Chondrocyte (in vitro differentiated cells): ENCODE results near the gene ZACN. TPM values are rescaled to one million over a fixed set of nuclear protein-coding genes. Genes with fewer than 3 reads are reported as not detected.

Experiments
- DNase-seq: peaks from one replicate; pipeline ENCODE4 v3.0.0; 2021; ENCODE audit warnings: mixed read lengths, low spot score
- H3K27ac Mint-ChIP-seq: one replicate; pipeline ENCODE4 v1.8.0; 2021; ENCODE audit warnings: mild to moderate bottlenecking, moderate library complexity, mixed read lengths; ENCODE audit not compliant: unreplicated experiment
- H3K27me3 Mint-ChIP-seq: 2 replicates; pipeline ENCODE4 v1.8.0; 2021; ENCODE audit warnings: low read depth, mixed read lengths
- H3K36me3 Mint-ChIP-seq: 2 replicates; pipeline ENCODE4 v1.8.0; 2021; ENCODE audit warnings: low read depth, mixed read lengths
- H3K4me1 Mint-ChIP-seq: 2 replicates; pipeline ENCODE4 v1.8.0; 2021; ENCODE audit warnings: low read depth, mild to moderate bottlenecking, mixed read lengths
- H3K4me3 Mint-ChIP-seq: one replicate; pipeline ENCODE4 v1.8.0; 2021; ENCODE audit warnings: mild to moderate bottlenecking, moderate library complexity, mixed read lengths; ENCODE audit not compliant: unreplicated experiment
- H3K9me3 Mint-ChIP-seq: 2 replicates; pipeline ENCODE4 v1.8.0; 2021; ENCODE audit warnings: low read depth, mixed read lengths
- CTCF ChIP-seq: fragments of 200-600 bp; sonication (generic); IDR thresholded peaks from 2 replicates; pipeline ENCODE4 v1.5.0; 2021; ENCODE audit warnings: antibody characterized with exemption, mild to moderate bottlenecking, moderate library complexity
- total RNA-seq: library from RNA; stranded (reverse); gene quantifications from 3 replicates; pipeline ENCODE4 v1.2.1, GENCODE V29; 2021

ZACN gene
- total RNA-seq, 1 donor from 2014 or later, result not detected

GRCh38 chr17:76103274-76104139, 24.5 kb downstream of the ZACN start, which contains the start of gene EXOC7:
Gene EXOC7, minus strand, starts transcription at chr17:76103787. Its CDS starts 95 bp downstream, at chr17:76103692.
- Mint-ChIP-seq H3K27me3 (no peaks in the 10 kb centered on the region), H3K27ac (peak within 1 kb of the TSS; percentile 97), H3K4me1 (peaks cover 8% of the 10 kb centered on the region), H3K9me3 (no peaks in the 10 kb centered on the region), H3K4me3 (peak within 1 kb of the TSS; percentile 96), H3K36me3 (peaks cover 11% of the 10 kb centered on the region)
- DNase-seq, result peak; percentile 95
- TF ChIP-seq CTCF, result peak; percentile 62

- Mint-ChIP-seq H3K4me1 (peaks cover 8% of the 10 kb centered on the region), H3K27me3 (no peaks in the 10 kb centered on the region), H3K27ac (peak overlapping the region; percentile 97), H3K4me3 (peak overlapping the region; percentile 96), H3K9me3 (no peaks in the 10 kb centered on the region), H3K36me3 (peaks cover 10% of the 10 kb centered on the region)
- DNase-seq, result no peak
- no peak for TF ChIP-seq CTCF
These were observed 25.3 kb downstream of the ZACN start for GRCh38 chr17:76104140-76104895.

GRCh38 chr17:76104896-76105231, 25.9 kb downstream of the ZACN start:
- Mint-ChIP-seq H3K27me3 (no peaks in the 10 kb centered on the region), H3K27ac (no peak overlapping the region), H3K36me3 (peaks cover 6% of the 10 kb centered on the region), H3K9me3 (no peaks in the 10 kb centered on the region), H3K4me3 (no peak overlapping the region), H3K4me1 (peaks cover 8% of the 10 kb centered on the region)
- no peak for TF ChIP-seq CTCF
- no peak for DNase-seq

GRCh38 chr17:76106703-76107102, 27.7 kb downstream of the ZACN start:
- Mint-ChIP-seq H3K4me3 (no peak overlapping the region), H3K27ac (no peak overlapping the region), H3K36me3 (no peaks in the 10 kb centered on the region), H3K9me3 (no peaks in the 10 kb centered on the region), H3K27me3 (no peaks in the 10 kb centered on the region), H3K4me1 (peaks cover 8% of the 10 kb centered on the region)
- TF ChIP-seq CTCF, result no peak
- no peak for DNase-seq

GRCh38 chr17:76107509-76107908, 28.5 kb downstream of the ZACN start:
- Mint-ChIP-seq H3K27me3 (no peaks in the 10 kb centered on the region), H3K27ac (no peak overlapping the region), H3K36me3 (no peaks in the 10 kb centered on the region), H3K9me3 (no peaks in the 10 kb centered on the region), H3K4me1 (peaks cover 8% of the 10 kb centered on the region), H3K4me3 (no peak overlapping the region)
- peak; percentile 68 for TF ChIP-seq CTCF
- no peak for DNase-seq
